ENCODE measurements around the gene PTPRF.

- TF ChIP-seq REST (IDR thresholded peaks at IDR 0.05; ENCODE audit: insufficient read depth in 1 of 2, low read depth in 2 of 2, low read length in 2 of 2) = no peak
- no peak for TF ChIP-seq POLR2AphosphoS5 (IDR thresholded peaks at IDR 0.05; ENCODE audit: low read depth, low read length)
- TF ChIP-seq SIN3A (IDR thresholded peaks at IDR 0.05; ENCODE audit: borderline replicate concordance, insufficient read depth, low read length) = no peak
These were observed 36.8 kb upstream of the PTPRF start for GRCh38 chr1:43493661-43494450.

Measured in PFSK-1 (cell line).